Measurements from ENCODE around the gene RAD51B.
"Not testable (repeated sequence)": the region's sequence is repeated elsewhere in the genome, so short reads cannot be mapped to it uniquely, and the experiment has no call there.

The RAD51B gene

GRCh38 chr14:68286667-68287066 lies 467.1 kb downstream of the RAD51B start:
- no peak for TF ChIP-seq CTCF (IDR thresholded peaks at IDR 0.05; ENCODE audit: insufficient read depth, low read length, poor library complexity, severe bottlenecking)
- no peak for DNase-seq (ENCODE audit: extremely low read depth, insufficient read length)
- H3K27me3 ChIP-seq (replicated peaks; ENCODE audit: control insufficient read depth, insufficient read depth, low read length): no peaks in the 10 kb centered on the region
- H3K4me3 ChIP-seq (replicated peaks; ENCODE audit: low read depth, low read length): no peak overlapping the region
- no peaks in the 10 kb centered on the region for H3K36me3 ChIP-seq (ENCODE audit: control insufficient read depth, insufficient read depth, low read length)

- H3K27me3 ChIP-seq (replicated peaks; ENCODE audit: control insufficient read depth, insufficient read depth, low read length); DNase-seq (ENCODE audit: extremely low read depth, insufficient read length); H3K4me3 ChIP-seq (replicated peaks; ENCODE audit: low read depth, low read length); H3K36me3 ChIP-seq (ENCODE audit: control insufficient read depth, insufficient read depth, low read length): not testable (repeated sequence)
Measured at GRCh38 chr14:68289452-68289851, 469.9 kb downstream of the RAD51B start.

- no peak for DNase-seq (ENCODE audit: extremely low read depth, insufficient read length)
- Histone ChIP-seq H3K4me3 (replicated peaks; ENCODE audit: low read depth, low read length) (no peak overlapping the region), H3K36me3 (ENCODE audit: control insufficient read depth, insufficient read depth, low read length) (no peaks in the 10 kb centered on the region), H3K27me3 (replicated peaks; ENCODE audit: control insufficient read depth, insufficient read depth, low read length) (no peaks in the 10 kb centered on the region)
- TF ChIP-seq CTCF (IDR thresholded peaks at IDR 0.05; ENCODE audit: insufficient read depth, low read length, poor library complexity, severe bottlenecking): no peak
Measured at GRCh38 chr14:68291820-68292219, 472.2 kb downstream of the RAD51B start.

- no peaks in the 10 kb centered on the region for H3K36me3 ChIP-seq (ENCODE audit: control insufficient read depth, insufficient read depth, low read length)
- no peaks in the 10 kb centered on the region for H3K27me3 ChIP-seq (replicated peaks; ENCODE audit: control insufficient read depth, insufficient read depth, low read length)
- no peak for TF ChIP-seq CTCF (IDR thresholded peaks at IDR 0.05; ENCODE audit: insufficient read depth, low read length, poor library complexity, severe bottlenecking)
- no peak overlapping the region for H3K4me3 ChIP-seq (replicated peaks; ENCODE audit: low read depth, low read length)
- DNase-seq (ENCODE audit: extremely low read depth, insufficient read length): no peak
Measured at GRCh38 chr14:68292441-68293215, 473.0 kb downstream of the RAD51B start.

GRCh38 chr14:68293404-68293803 lies 473.8 kb downstream of the RAD51B start:
- TF ChIP-seq CTCF (IDR thresholded peaks at IDR 0.05; ENCODE audit: insufficient read depth, low read length, poor library complexity, severe bottlenecking): no peak
- peak; percentile 43 for DNase-seq (ENCODE audit: extremely low read depth, insufficient read length)

GRCh38 chr14:68295316-68295816 lies 475.8 kb downstream of the RAD51B start:
- DNase-seq (ENCODE audit: extremely low read depth, insufficient read length): no peak
- TF ChIP-seq CTCF (IDR thresholded peaks at IDR 0.05; ENCODE audit: insufficient read depth, low read length, poor library complexity, severe bottlenecking): no peak

More at GRCh38 chr14:68293404-68293803, 473.8 kb downstream of the RAD51B start:
- Histone ChIP-seq H3K4me3 (replicated peaks; ENCODE audit: low read depth, low read length) (no peak overlapping the region), H3K27me3 (replicated peaks; ENCODE audit: control insufficient read depth, insufficient read depth, low read length) (no peaks in the 10 kb centered on the region), H3K36me3 (ENCODE audit: control insufficient read depth, insufficient read depth, low read length) (no peaks in the 10 kb centered on the region)

More at GRCh38 chr14:68295316-68295816, 475.8 kb downstream of the RAD51B start:
- Histone ChIP-seq H3K4me3 (replicated peaks; ENCODE audit: low read depth, low read length) (no peak overlapping the region), H3K27me3 (replicated peaks; ENCODE audit: control insufficient read depth, insufficient read depth, low read length) (no peaks in the 10 kb centered on the region), H3K36me3 (ENCODE audit: control insufficient read depth, insufficient read depth, low read length) (no peaks in the 10 kb centered on the region)
